Mesangial cell (primary cell): ENCODE measurements around the gene TMEM238L. TPM values are rescaled to one million over a fixed set of nuclear protein-coding genes. Genes with fewer than 3 reads are reported as not detected.

Experiments
- total RNA-seq: library from RNA; depleted of rRNA; stranded (reverse); fragments of >200 nt; gene quantifications from 2 replicates; pipeline ENCODE4 v1.2.3, GENCODE V29; 2015

Gene TMEM238L, protein sequence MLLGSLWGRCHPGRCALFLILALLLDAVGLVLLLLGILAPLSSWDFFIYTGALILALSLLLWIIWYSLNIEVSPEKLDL
- total RNA-seq = not detected in 2 replicates

DNA sequence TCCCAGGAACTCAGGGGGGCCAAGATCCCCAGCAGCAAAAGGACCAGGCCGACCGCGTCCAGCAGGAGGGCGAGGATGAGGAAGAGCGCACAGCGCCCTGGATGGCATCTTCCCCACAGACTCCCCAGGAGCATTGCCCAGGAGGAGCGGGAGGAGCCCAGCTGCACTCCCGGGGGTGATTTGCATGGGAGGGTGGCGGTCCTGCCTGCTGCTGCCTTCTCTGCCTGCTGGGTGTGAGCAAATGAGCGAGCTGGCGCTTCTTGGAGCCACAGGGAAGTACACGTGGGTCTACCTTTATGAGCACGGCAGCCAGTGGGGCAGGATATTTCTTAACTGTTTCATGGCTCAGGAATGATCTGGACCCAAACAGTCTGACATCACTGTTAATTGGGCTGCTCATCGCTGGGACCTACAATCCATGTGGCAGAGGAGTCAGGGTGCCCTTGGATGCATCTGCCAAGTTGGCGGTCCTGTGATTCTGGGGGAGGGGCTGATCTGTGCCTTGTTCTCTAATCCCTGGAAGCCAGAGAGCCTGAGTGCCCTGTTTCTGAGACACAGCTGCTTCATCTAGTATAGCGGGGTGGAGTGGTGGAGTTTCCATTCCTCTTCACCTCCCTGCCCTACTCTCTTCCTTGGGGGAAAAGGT lies at the start of gene TMEM238L:
Gene TMEM238L (minus strand): TSS at position 270 of the 646 bp plus-strand sequence. CDS start 136 bp downstream, at position 134.

DNA sequence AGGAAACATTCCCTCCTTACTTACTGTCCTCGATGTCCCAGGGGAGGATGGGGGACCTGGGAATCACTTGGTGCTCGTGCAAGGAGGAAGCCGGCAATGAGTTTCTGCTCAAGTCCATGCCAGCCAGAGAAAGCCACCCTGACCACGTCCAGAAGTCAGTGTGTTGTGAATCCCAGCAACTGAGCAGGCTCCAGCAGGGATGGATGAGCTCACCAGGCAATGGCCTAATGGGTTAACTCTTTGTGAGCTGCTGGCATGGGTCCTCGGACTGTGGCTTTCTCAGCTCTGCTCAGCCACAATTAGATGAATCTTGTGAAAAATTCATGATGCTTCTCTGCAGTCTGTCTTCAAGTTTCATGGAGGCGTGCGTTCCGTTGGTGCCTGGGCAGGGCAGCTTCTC lies 34.0 kb upstream of the TMEM238L start, which contains the start of gene PIRT:
Gene PIRT (minus strand): TSS at position 167 of the 400 bp plus-strand sequence. CDS start 12,442 bp downstream, outside the sequence.

Other genes with a start within 250 kb of the TMEM238L start
- gene MYH3, start 146.8 kb downstream of the TMEM238L start, total RNA-seq = 0.16 and 0.38 TPM in 2 replicates
- 23.6 and 24.3 TPM in 2 replicates for gene SCO1, start 106.6 kb downstream of the TMEM238L start, total RNA-seq
- 5.4 and 9.8 TPM in 2 replicates for gene ADPRM, start 106.5 kb downstream of the TMEM238L start, total RNA-seq
- 3.1 and 4.4 TPM in 2 replicates for gene TMEM220, start 74.1 kb downstream of the TMEM238L start, total RNA-seq
- gene PIRT, start 34.0 kb upstream of the TMEM238L start, total RNA-seq = not detected in 2 replicates